GM23338 (cell line): ENCODE data around the gene TMEM145. TPM values are rescaled to one million over a fixed set of nuclear protein-coding genes. Genes with fewer than 3 reads are reported as not detected.

ENCODE experiments used
- CREB1 ChIP-seq: fragments of 250-450 bp; sonication (Bioruptor Pico); IDR thresholded peaks from 2 replicates; pipeline ENCODE4 v1.5.0; 2020; ENCODE audit warnings: low read depth, mild to moderate bottlenecking, moderate library complexity
- CTCF ChIP-seq, 2 experiments: fragments of 200-600 bp in 1 of 2; sonication (generic) in 1 of 2; conservative IDR thresholded peaks; 2 replicates each; pipeline versions ENCODE4 v1.5.1 to v1.6.1; 2016 to 2017; ENCODE audit warnings: antibody characterized with exemption in 2 of 2, low read depth in 2 of 2, mild to moderate bottlenecking in 2 of 2, moderate library complexity in 1 of 2
- EZH2phosphoT487 ChIP-seq: fragments of 200-600 bp; sonication (generic); IDR thresholded peaks from one replicate; pipeline ENCODE4 v1.8.1; 2018; ENCODE audit warnings: antibody characterized with exemption; ENCODE audit not compliant: unreplicated experiment
- ZNF462 ChIP-seq: fragments of 250-450 bp; sonication (Bioruptor Pico); IDR thresholded peaks from 2 replicates; pipeline ENCODE4 v1.5.0; 2020; ENCODE audit warnings: mild to moderate bottlenecking, moderate library complexity
- microRNA-seq: library from miRNA; unstranded; fragments of <30 nt; microRNA quantifications from one replicate; pipeline ENCODE4, GENCODE V29; 2017
- polyA plus RNA-seq: library from polyadenylated mRNA; unstranded; fragments of >200 nt; fragmentation: Nextera tagmentation; extraction: Ambion mirVana; gene quantifications from 2 replicates; pipeline ENCODE4 v1.2.1, GENCODE V29; 2016
- small RNA-seq: library from RNA; depleted of rRNA; stranded (forward); fragments of <200 nt; gene quantifications from one replicate; pipeline ENCODE3, GENCODE V24; 2014; ENCODE audit warnings: low replicate concordance
- total RNA-seq: library from RNA; depleted of rRNA; stranded (reverse); fragments of >200 nt; shearing (Covaris generic); gene quantifications from 2 replicates; pipeline ENCODE4 v1.2.3, GENCODE V29; 2014; rRNA removed

Gene TMEM145
- total and polyA plus RNA-seq, 2 experiments from 2014 or later = 1.9 to 5.4 TPM

GRCh38 chr19:42370626-42371175 lies 57.6 kb downstream of the TMEM145 start (continued):
- TF ChIP-seq ZNF462 (no peak), CTCF (conservative IDR thresholded peaks at IDR 0.05; ENCODE audit: low read depth in 2 of 2) (no peak), CREB1 (CRISPR knock-in tag) (no peak), EZH2phosphoT487 (no peak)

Small RNA genes within 50 kb of the gene (microRNA-seq; reads per million reads assigned to microRNA genes)
- gene MIR8077 = not detected

Small RNA genes within 50 kb of the gene (small RNA-seq; reads per million reads assigned to genes)
- gene MIR8077 = not detected

Other genes starting within 250 kb of the TMEM145 start
- gene GRIK5, start 243.1 kb upstream of the TMEM145 start, total RNA-seq = 34.3 and 42.5 TPM in 2 replicates
- 5.1 and 6.2 TPM in 2 replicates for gene GRIK5, start 243.1 kb upstream of the TMEM145 start, polyA plus RNA-seq
- 50.8 and 61.2 TPM in 2 replicates for gene ZNF574, start 237.1 kb upstream of the TMEM145 start, total RNA-seq
- 18.7 and 19.4 TPM in 2 replicates for gene ZNF574, start 237.1 kb upstream of the TMEM145 start, polyA plus RNA-seq
- 2.3 and 2.4 TPM in 2 replicates for gene POU2F2, start 180.9 kb upstream of the TMEM145 start, total RNA-seq
- 4.6 and 5.1 TPM in 2 replicates for gene POU2F2, start 180.9 kb upstream of the TMEM145 start, polyA plus RNA-seq
- 59.4 and 63.0 TPM in 2 replicates for gene DEDD2, start 95.6 kb upstream of the TMEM145 start, total RNA-seq
- 23.4 and 25.6 TPM in 2 replicates for gene DEDD2, start 95.6 kb upstream of the TMEM145 start, polyA plus RNA-seq
- gene ZNF526, start 93.0 kb upstream of the TMEM145 start, total RNA-seq = 12.7 and 13.3 TPM in 2 replicates
- gene ZNF526, start 93.0 kb upstream of the TMEM145 start, polyA plus RNA-seq = 4.7 and 5.8 TPM in 2 replicates
- 40.7 and 47.0 TPM in 2 replicates for gene GSK3A, start 70.7 kb upstream of the TMEM145 start, total RNA-seq
- 17.7 and 19.2 TPM in 2 replicates for gene GSK3A, start 70.7 kb upstream of the TMEM145 start, polyA plus RNA-seq
- 49.0 and 49.4 TPM in 2 replicates for gene ERF, start 58.2 kb upstream of the TMEM145 start, total RNA-seq
- 29.4 and 30.4 TPM in 2 replicates for gene ERF, start 58.2 kb upstream of the TMEM145 start, polyA plus RNA-seq
- gene CIC, start 44.1 kb upstream of the TMEM145 start, total RNA-seq = 31.8 and 42.0 TPM in 2 replicates
- gene CIC, start 44.1 kb upstream of the TMEM145 start, polyA plus RNA-seq = 13.2 and 13.9 TPM in 2 replicates
- 3.6 and 8.1 TPM in 2 replicates for gene PRR19, start 11.2 kb upstream of the TMEM145 start, total RNA-seq
- gene PRR19, start 11.2 kb upstream of the TMEM145 start, polyA plus RNA-seq = 4.1 and 5.6 TPM in 2 replicates
- 139 and 162 TPM in 2 replicates for gene PAFAH1B3, start 10.7 kb upstream of the TMEM145 start, total RNA-seq
- gene PAFAH1B3, start 10.7 kb upstream of the TMEM145 start, polyA plus RNA-seq = 195 and 197 TPM in 2 replicates
- gene MEGF8, start 12.3 kb downstream of the TMEM145 start, total RNA-seq = 32.1 and 40.5 TPM in 2 replicates
- gene MEGF8, start 12.3 kb downstream of the TMEM145 start, polyA plus RNA-seq = 4.7 and 6.2 TPM in 2 replicates
- gene CNFN, start 77.0 kb downstream of the TMEM145 start, total RNA-seq = 6.7 TPM in 1 of 2 replicates, not detected in the other
- 54.5 and 71.5 TPM in 2 replicates for gene CNFN, start 77.0 kb downstream of the TMEM145 start, polyA plus RNA-seq
- gene LIPE, start 114.1 kb downstream of the TMEM145 start, total RNA-seq = 10.9 and 16.2 TPM in 2 replicates
- gene LIPE, start 114.1 kb downstream of the TMEM145 start, polyA plus RNA-seq = 4.3 and 5.8 TPM in 2 replicates
- gene CXCL17, start 129.6 kb downstream of the TMEM145 start, total RNA-seq = not detected in 2 replicates
- gene CXCL17, start 129.6 kb downstream of the TMEM145 start, polyA plus RNA-seq = 0.39 TPM in 1 of 2 replicates, not detected in the other
- gene CEACAM1, start 215.2 kb downstream of the TMEM145 start, total RNA-seq = 0.78 and 3.0 TPM in 2 replicates
- gene CEACAM1, start 215.2 kb downstream of the TMEM145 start, polyA plus RNA-seq = 0.63 and 1.7 TPM in 2 replicates